HG03571 (cell line): ENCODE results near the gene ZNF738.
"Not testable (repeated sequence)": the region's sequence is repeated elsewhere in the genome, so short reads cannot be mapped to it uniquely, and the experiment has no call there.

Experiments used
- ATAC-seq: cut with Tn5 transposase; IDR thresholded peaks from one replicate; pipeline ENCODE4 v1.9.1; 2021; ENCODE audit not compliant: unreplicated experiment

ZNF738 gene

GRCh38 chr19:21358768-21359451, at the start of gene ZNF738:
Gene ZNF738 (plus strand): TSS chr19:21359000. CDS start chr19:21359141, 141 bp downstream.
- peak; percentile 87 for ATAC-seq

- not testable (repeated sequence) for ATAC-seq
Measured at GRCh38 chr19:21312807-21313206, 46.0 kb upstream of the ZNF738 start.

GRCh38 chr19:21314676-21315075, 44.1 kb upstream of the ZNF738 start:
- no peak for ATAC-seq

GRCh38 chr19:21317821-21318220, 41.0 kb upstream of the ZNF738 start:
- ATAC-seq = no peak

- no peak for ATAC-seq
Measured at GRCh38 chr19:21321134-21321533, 37.7 kb upstream of the ZNF738 start.

- no peak for ATAC-seq
Measured at GRCh38 chr19:21321996-21322395, 36.8 kb upstream of the ZNF738 start.

GRCh38 chr19:21322528-21322927, 36.3 kb upstream of the ZNF738 start:
- no peak for ATAC-seq

GRCh38 chr19:21323000-21323399, 35.8 kb upstream of the ZNF738 start:
- ATAC-seq = no peak

GRCh38 chr19:21326169-21326568, 32.6 kb upstream of the ZNF738 start:
- no peak for ATAC-seq

GRCh38 chr19:21328406-21328805, 30.4 kb upstream of the ZNF738 start:
- no peak for ATAC-seq

- ATAC-seq = peak; percentile 98
Measured at GRCh38 chr19:21328885-21329605, 29.8 kb upstream of the ZNF738 start, which contains the start of gene ZNF708. Gene ZNF708 (minus strand): TSS chr19:21329410. CDS start chr19:21329212, 198 bp downstream.

- no peak for ATAC-seq
Measured at GRCh38 chr19:21335721-21336120, 23.1 kb upstream of the ZNF738 start.

GRCh38 chr19:21344841-21345240, 14.0 kb upstream of the ZNF738 start:
- not testable (repeated sequence) for ATAC-seq

GRCh38 chr19:21352830-21353229, 6.0 kb upstream of the ZNF738 start:
- ATAC-seq = no peak

- ATAC-seq = no peak
Measured at GRCh38 chr19:21362291-21362690, 3.5 kb downstream of the ZNF738 start.

- no peak for ATAC-seq
Measured at GRCh38 chr19:21383980-21384582, 25.3 kb downstream of the ZNF738 start.

- no peak for ATAC-seq
Measured at GRCh38 chr19:21396121-21396520, 37.3 kb downstream of the ZNF738 start.

GRCh38 chr19:21396893-21397572, 38.2 kb downstream of the ZNF738 start, which contains the start of gene ZNF493:
Gene ZNF493 (plus strand): TSS chr19:21397133. CDS start chr19:21397238, 105 bp downstream.
- peak; percentile 97 for ATAC-seq

GRCh38 chr19:21398851-21399250, 40.1 kb downstream of the ZNF738 start:
- no peak for ATAC-seq

- ATAC-seq = no peak
Measured at GRCh38 chr19:21402303-21402985, 43.6 kb downstream of the ZNF738 start.

GRCh38 chr19:21410166-21410565, 51.4 kb downstream of the ZNF738 start:
- no peak for ATAC-seq
